CD4-positive, alpha-beta T cell treated with Interleukin-17A for 4 hours (primary cell): Measurements from ENCODE around the gene SPNS1.

Experiments used
- DNase-seq: peaks from one replicate; pipeline ENCODE4 v3.0.0-alpha.2; 2020; ENCODE audit warnings: mixed read lengths

SPNS1 gene

GRCh38 chr16:29029168-29029994 lies 54.8 kb downstream of the SPNS1 start:
- DNase-seq, result peak; percentile 92

GRCh38 chr16:29030086-29030840 lies 55.7 kb downstream of the SPNS1 start:
- DNase-seq, result peak; percentile 3
